ENCODE results near the gene PCID2.

PCID2 gene

GRCh38 chr13:113142876-113143275 lies 65.6 kb downstream of the PCID2 start:
- Histone ChIP-seq H3K27me3 (ENCODE audit: insufficient read depth, low read length) (no peaks in the 10 kb centered on the region), H2AFZ (ENCODE audit: insufficient read depth, low read length, poor library complexity) (no peak overlapping the region), H2BK12ac (ENCODE audit: low read length) (no peak overlapping the region), H2BK120ac (ENCODE audit: insufficient read depth, low read length, poor library complexity) (no peak overlapping the region), H3K23ac (ENCODE audit: low read length) (no peak overlapping the region), H3K9ac (ENCODE audit: low read length) (no peak overlapping the region), H3K79me1 (ENCODE audit: low read length) (no peaks in the 10 kb centered on the region), H3K4me2 (ENCODE audit: low read length) (no peak overlapping the region), H3K27ac (ENCODE audit: low read depth, low read length) (no peak overlapping the region), H4K12ac (ENCODE audit: low read depth, low read length) (no peak overlapping the region), H3K36me3 (ENCODE audit: control insufficient read depth in 1 of 2, insufficient read depth in 2 of 2, low read length in 2 of 2) (no peaks in the 10 kb centered on the region), H4K8ac (ENCODE audit: low read depth, low read length) (no peak overlapping the region), H2AK5ac (ENCODE audit: low read length) (no peak overlapping the region), H3K4me1 (ENCODE audit: control insufficient read depth in 1 of 2, insufficient read depth in 2 of 2, low read length in 2 of 2) (no peaks in the 10 kb centered on the region), H3K4me3 (ENCODE audit: low read depth, low read length) (no peak overlapping the region), H3K79me2 (ENCODE audit: control insufficient read depth, insufficient read depth, low read length, poor library complexity) (no peaks in the 10 kb centered on the region), H2BK5ac (ENCODE audit: low read depth, low read length, poor library complexity) (no peak overlapping the region), H3K9me3 (ENCODE audit: insufficient read depth, low read depth, low read length) (peaks cover 3% of the 10 kb centered on the region), H3K4ac (ENCODE audit: low read depth, low read length) (no peak overlapping the region), H4K91ac (ENCODE audit: low read depth, low read length) (no peak overlapping the region), H3K18ac (ENCODE audit: low read length) (no peak overlapping the region), H3K14ac (ENCODE audit: low read length) (no peak overlapping the region)
- WGBS (ENCODE audit: extremely low coverage, insufficient coverage, insufficient read length) = no CpG with 5 or more reads among the region's 7 CpGs
- DNase-seq = no peak

- WGBS (ENCODE audit: extremely low coverage, insufficient coverage, insufficient read length) = no CpG with 5 or more reads among the region's 18 CpGs
- no peak overlapping the region for H3K14ac ChIP-seq (ENCODE audit: low read length)
Measured at GRCh38 chr13:113141601-113141970, 66.9 kb downstream of the PCID2 start.

GRCh38 chr13:113140677-113141600 lies 67.5 kb downstream of the PCID2 start:
- H2AFZ ChIP-seq (ENCODE audit: insufficient read depth, low read length, poor library complexity) = no peak overlapping the region
- DNase-seq = no peak
- H2BK12ac ChIP-seq (ENCODE audit: low read length) = no peak overlapping the region
- H3K79me2 ChIP-seq (ENCODE audit: control insufficient read depth, insufficient read depth, low read length, poor library complexity) = no peaks in the 10 kb centered on the region
- H3K9me3 ChIP-seq (ENCODE audit: insufficient read depth, low read depth, low read length) = peaks cover 2% of the 10 kb centered on the region
- no peaks in the 10 kb centered on the region for H3K27me3 ChIP-seq (ENCODE audit: insufficient read depth, low read length)
- H3K4ac ChIP-seq (ENCODE audit: low read depth, low read length) = no peak overlapping the region
- H4K8ac ChIP-seq (ENCODE audit: low read depth, low read length) = no peak overlapping the region
- no peak overlapping the region for H2AK5ac ChIP-seq (ENCODE audit: low read length)
- no peak overlapping the region for H2BK5ac ChIP-seq (ENCODE audit: low read depth, low read length, poor library complexity)
- no CpG with 5 or more reads among the region's 26 CpGs for WGBS (ENCODE audit: extremely low coverage, insufficient coverage, insufficient read length)
- no peak overlapping the region for H3K23ac ChIP-seq (ENCODE audit: low read length)
- H3K18ac ChIP-seq (ENCODE audit: low read length) = no peak overlapping the region
- H3K36me3 ChIP-seq (ENCODE audit: control insufficient read depth in 1 of 2, insufficient read depth in 2 of 2, low read length in 2 of 2) = no peaks in the 10 kb centered on the region
- no peak overlapping the region for H4K91ac ChIP-seq (ENCODE audit: low read depth, low read length)
- no peak overlapping the region for H3K9ac ChIP-seq (ENCODE audit: low read length)
- no peak overlapping the region for H3K14ac ChIP-seq (ENCODE audit: low read length)
- no peak overlapping the region for H3K4me3 ChIP-seq (ENCODE audit: low read depth, low read length)
- H3K4me2 ChIP-seq (ENCODE audit: low read length) = no peak overlapping the region
- H2BK120ac ChIP-seq (ENCODE audit: insufficient read depth, low read length, poor library complexity) = no peak overlapping the region
- H3K4me1 ChIP-seq (ENCODE audit: control insufficient read depth in 1 of 2, insufficient read depth in 2 of 2, low read length in 2 of 2) = no peaks in the 10 kb centered on the region
- H3K27ac ChIP-seq (ENCODE audit: low read depth, low read length) = no peak overlapping the region
- no peak overlapping the region for H4K12ac ChIP-seq (ENCODE audit: low read depth, low read length)
- H3K79me1 ChIP-seq (ENCODE audit: low read length) = no peaks in the 10 kb centered on the region

More at GRCh38 chr13:113141601-113141970, 66.9 kb downstream of the PCID2 start:
- Histone ChIP-seq H3K79me2 (ENCODE audit: control insufficient read depth, insufficient read depth, low read length, poor library complexity) (no peaks in the 10 kb centered on the region), H3K18ac (ENCODE audit: low read length) (no peak overlapping the region), H2BK120ac (ENCODE audit: insufficient read depth, low read length, poor library complexity) (no peak overlapping the region), H3K4ac (ENCODE audit: low read depth, low read length) (no peak overlapping the region), H3K9ac (ENCODE audit: low read length) (no peak overlapping the region), H3K27ac (ENCODE audit: low read depth, low read length) (no peak overlapping the region), H3K23ac (ENCODE audit: low read length) (no peak overlapping the region), H4K12ac (ENCODE audit: low read depth, low read length) (no peak overlapping the region), H2BK5ac (ENCODE audit: low read depth, low read length, poor library complexity) (no peak overlapping the region), H2AFZ (ENCODE audit: insufficient read depth, low read length, poor library complexity) (no peak overlapping the region), H4K8ac (ENCODE audit: low read depth, low read length) (no peak overlapping the region), H3K4me3 (ENCODE audit: low read depth, low read length) (no peak overlapping the region), H3K36me3 (ENCODE audit: control insufficient read depth in 1 of 2, insufficient read depth in 2 of 2, low read length in 2 of 2) (no peaks in the 10 kb centered on the region), H3K79me1 (ENCODE audit: low read length) (no peaks in the 10 kb centered on the region), H3K4me2 (ENCODE audit: low read length) (no peak overlapping the region), H3K4me1 (ENCODE audit: control insufficient read depth in 1 of 2, insufficient read depth in 2 of 2, low read length in 2 of 2) (no peaks in the 10 kb centered on the region), H2AK5ac (ENCODE audit: low read length) (no peak overlapping the region), H2BK12ac (ENCODE audit: low read length) (no peak overlapping the region), H4K91ac (ENCODE audit: low read depth, low read length) (no peak overlapping the region), H3K9me3 (ENCODE audit: insufficient read depth, low read depth, low read length) (peaks cover 2% of the 10 kb centered on the region), H3K27me3 (ENCODE audit: insufficient read depth, low read length) (no peaks in the 10 kb centered on the region)
- DNase-seq = no peak

- Histone ChIP-seq H3K4me1 (ENCODE audit: control insufficient read depth in 1 of 2, insufficient read depth in 2 of 2, low read length in 2 of 2) (no peaks in the 10 kb centered on the region), H2AK5ac (ENCODE audit: low read length) (no peak overlapping the region), H4K8ac (ENCODE audit: low read depth, low read length) (no peak overlapping the region), H2BK5ac (ENCODE audit: low read depth, low read length, poor library complexity) (no peak overlapping the region), H2BK120ac (ENCODE audit: insufficient read depth, low read length, poor library complexity) (no peak overlapping the region), H2AFZ (ENCODE audit: insufficient read depth, low read length, poor library complexity) (no peak overlapping the region), H3K79me1 (ENCODE audit: low read length) (no peaks in the 10 kb centered on the region), H3K4me2 (ENCODE audit: low read length) (no peak overlapping the region), H2BK12ac (ENCODE audit: low read length) (no peak overlapping the region), H3K27me3 (ENCODE audit: insufficient read depth, low read length) (no peaks in the 10 kb centered on the region), H4K12ac (ENCODE audit: low read depth, low read length) (no peak overlapping the region), H3K23ac (ENCODE audit: low read length) (no peak overlapping the region), H3K27ac (ENCODE audit: low read depth, low read length) (no peak overlapping the region), H4K91ac (ENCODE audit: low read depth, low read length) (no peak overlapping the region), H3K9me3 (ENCODE audit: insufficient read depth, low read depth, low read length) (peaks cover 2% of the 10 kb centered on the region), H3K9ac (ENCODE audit: low read length) (no peak overlapping the region), H3K79me2 (ENCODE audit: control insufficient read depth, insufficient read depth, low read length, poor library complexity) (no peaks in the 10 kb centered on the region), H3K18ac (ENCODE audit: low read length) (no peak overlapping the region), H3K4ac (ENCODE audit: low read depth, low read length) (no peak overlapping the region), H3K4me3 (ENCODE audit: low read depth, low read length) (no peak overlapping the region), H3K14ac (ENCODE audit: low read length) (no peak overlapping the region), H3K36me3 (ENCODE audit: control insufficient read depth in 1 of 2, insufficient read depth in 2 of 2, low read length in 2 of 2) (no peaks in the 10 kb centered on the region)
- no CpG with 5 or more reads among the region's 5 CpGs for WGBS (ENCODE audit: extremely low coverage, insufficient coverage, insufficient read length)
- no peak for DNase-seq
Measured at GRCh38 chr13:113139577-113139976, 68.9 kb downstream of the PCID2 start.

Data from trophoblast cell (in vitro differentiated cells and primary cell).